Endometrial microvascular endothelial cells (primary cell): ENCODE measurements around the gene ADAMTS14. TPM values are rescaled to one million over a fixed set of nuclear protein-coding genes. Genes with fewer than 3 reads are reported as not detected.

Experiments used
- in situ Hi-C: cut with HindIII; loops from 2 replicates; pipeline ENCODE4 v1.10.0; 2017; ENCODE audit warnings: low sequenced_read_pairs, low pct_unique_long_range_greater_than_20kb; ENCODE audit errors: inconsistent ontology term
- total RNA-seq: library from RNA; depleted of rRNA; stranded (reverse); fragments of >200 nt; gene quantifications from one replicate; pipeline ENCODE4 v1.2.3, GENCODE V29; 2015; ENCODE audit errors: inconsistent ontology term

ADAMTS14 gene
- total RNA-seq, 1 donor from 2014 or later: not detected

GRCh38 chr10:70684839-70685454 is 12.6 kb downstream of the ADAMTS14 start:
- in situ Hi-C loops: no loop called here

GRCh38 chr10:70685455-70685911 is 13.2 kb downstream of the ADAMTS14 start:
- in situ Hi-C loops: no loop called here

- in situ Hi-C loops: no loop called here
Measured at GRCh38 chr10:70688828-70689227, 16.5 kb downstream of the ADAMTS14 start.

- in situ Hi-C loops: no loop called here
Measured at GRCh38 chr10:70689661-70690060, 17.4 kb downstream of the ADAMTS14 start.

GRCh38 chr10:70690589-70690988 is 18.3 kb downstream of the ADAMTS14 start:
- in situ Hi-C loops: no loop called here

- in situ Hi-C loops: no loop called here
Measured at GRCh38 chr10:70691611-70692010, 19.3 kb downstream of the ADAMTS14 start.

GRCh38 chr10:70692043-70692603 is 19.8 kb downstream of the ADAMTS14 start:
- in situ Hi-C loops: no loop called here

GRCh38 chr10:70693619-70694335 is 21.5 kb downstream of the ADAMTS14 start:
- in situ Hi-C loops: no loop called here

- in situ Hi-C loops: no loop called here
Measured at GRCh38 chr10:70694418-70695141, 22.3 kb downstream of the ADAMTS14 start.

GRCh38 chr10:70695241-70696030 is 23.1 kb downstream of the ADAMTS14 start:
- in situ Hi-C loops: no loop called here

- in situ Hi-C loops: no loop called here
Measured at GRCh38 chr10:70698211-70698610, 25.9 kb downstream of the ADAMTS14 start.

- in situ Hi-C loops: no loop called here
Measured at GRCh38 chr10:70699063-70699658, 26.9 kb downstream of the ADAMTS14 start.

- in situ Hi-C loops: no loop called here
Measured at GRCh38 chr10:70699659-70700174, 27.4 kb downstream of the ADAMTS14 start.

GRCh38 chr10:70702190-70702763 is 30.0 kb downstream of the ADAMTS14 start:
- in situ Hi-C loops: no loop called here

- in situ Hi-C loops: no loop called here
Measured at GRCh38 chr10:70704211-70704610, 31.9 kb downstream of the ADAMTS14 start.

GRCh38 chr10:70705121-70705861 is 33.0 kb downstream of the ADAMTS14 start:
- in situ Hi-C loops: no loop called here

GRCh38 chr10:70711177-70711576 is 38.9 kb downstream of the ADAMTS14 start:
- in situ Hi-C loops: no loop called here
